ENCODE results near the gene THUMPD2.
"Not testable (repeated sequence)": the region's sequence is repeated elsewhere in the genome, so short reads cannot be mapped to it uniquely, and the experiment has no call there.

The THUMPD2 gene, protein sequence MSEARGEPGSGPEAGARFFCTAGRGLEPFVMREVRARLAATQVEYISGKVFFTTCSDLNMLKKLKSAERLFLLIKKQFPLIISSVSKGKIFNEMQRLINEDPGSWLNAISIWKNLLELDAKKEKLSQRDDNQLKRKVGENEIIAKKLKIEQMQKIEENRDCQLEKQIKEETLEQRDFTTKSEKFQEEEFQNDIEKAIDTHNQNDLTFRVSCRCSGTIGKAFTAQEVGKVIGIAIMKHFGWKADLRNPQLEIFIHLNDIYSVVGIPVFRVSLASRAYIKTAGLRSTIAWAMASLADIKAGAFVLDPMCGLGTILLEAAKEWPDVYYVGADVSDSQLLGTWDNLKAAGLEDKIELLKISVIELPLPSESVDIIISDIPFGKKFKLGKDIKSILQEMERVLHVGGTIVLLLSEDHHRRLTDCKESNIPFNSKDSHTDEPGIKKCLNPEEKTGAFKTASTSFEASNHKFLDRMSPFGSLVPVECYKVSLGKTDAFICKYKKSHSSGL

GRCh38 chr2:39778775-39779340, at the start of gene THUMPD2:
TSS of gene THUMPD2 (minus strand) at chr2:39779258. CDS start at chr2:39779239, 19 bp downstream.
- DNase-seq (ENCODE audit: low read depth) = peak; percentile 30

GRCh38 chr2:39821871-39822270, 42.8 kb upstream of the THUMPD2 start:
- no peak for DNase-seq (ENCODE audit: low read depth)

GRCh38 chr2:39816845-39817244, 37.8 kb upstream of the THUMPD2 start:
- DNase-seq (ENCODE audit: low read depth) = no peak

GRCh38 chr2:39816428-39816827, 37.4 kb upstream of the THUMPD2 start:
- DNase-seq (ENCODE audit: low read depth) = no peak

DNA sequence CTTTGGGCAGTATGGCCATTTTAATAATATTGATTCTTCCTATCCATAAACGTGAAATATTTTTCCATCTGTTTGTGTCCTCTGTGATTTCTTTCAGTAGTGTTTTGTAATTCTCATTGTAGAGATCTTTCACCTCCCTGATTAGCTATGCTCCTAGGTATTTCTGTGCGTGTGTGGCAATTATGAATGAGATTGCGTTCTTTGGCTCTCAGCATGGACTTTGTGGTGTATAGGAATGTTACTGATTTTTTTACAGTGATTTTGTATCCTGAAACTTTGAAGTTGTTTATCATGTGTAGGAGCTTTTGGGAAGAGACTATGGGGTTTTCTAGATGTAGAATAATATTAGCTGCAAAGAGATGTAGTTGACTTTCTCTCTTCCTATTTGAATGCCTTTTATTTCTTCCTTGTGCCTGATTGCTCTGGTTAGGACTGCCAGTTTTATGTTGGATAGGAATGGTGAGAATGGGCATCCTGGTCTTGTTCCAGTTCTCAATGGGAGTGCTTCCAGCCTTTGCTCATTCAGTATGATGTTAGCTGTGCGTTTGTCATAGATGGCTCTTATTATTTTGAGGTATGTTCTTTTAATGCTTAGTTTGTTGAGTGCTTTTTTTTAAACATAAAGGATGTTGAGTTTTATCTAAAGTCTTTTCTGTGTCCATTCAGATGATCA, 27.0 kb upstream of the THUMPD2 start:
- DNase-seq (ENCODE audit: low read depth) = no peak

DNA sequence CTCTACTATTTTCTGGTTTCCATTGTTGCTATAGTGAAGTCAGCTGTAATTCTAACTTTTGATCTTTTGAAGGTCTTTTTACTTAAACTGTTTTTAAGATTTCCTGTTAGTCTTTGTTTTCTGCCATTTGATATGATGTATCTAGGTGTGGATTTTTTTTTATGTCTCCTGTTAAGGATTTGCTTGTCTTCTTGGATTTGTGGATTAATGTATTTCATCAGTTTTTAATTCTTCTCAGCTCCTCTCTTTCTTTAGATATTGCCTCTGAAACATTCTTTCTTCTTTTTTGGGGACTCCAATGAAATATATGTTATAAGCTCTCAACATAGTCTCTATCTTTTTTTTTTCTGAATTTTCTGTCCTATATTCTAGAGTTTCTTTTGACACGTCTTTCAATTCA, 24.8 kb upstream of the THUMPD2 start:
- DNase-seq (ENCODE audit: low read depth) = no peak

- DNase-seq (ENCODE audit: low read depth) = no peak
Observed at GRCh38 chr2:39800752-39801151, 21.7 kb upstream of the THUMPD2 start.

DNA sequence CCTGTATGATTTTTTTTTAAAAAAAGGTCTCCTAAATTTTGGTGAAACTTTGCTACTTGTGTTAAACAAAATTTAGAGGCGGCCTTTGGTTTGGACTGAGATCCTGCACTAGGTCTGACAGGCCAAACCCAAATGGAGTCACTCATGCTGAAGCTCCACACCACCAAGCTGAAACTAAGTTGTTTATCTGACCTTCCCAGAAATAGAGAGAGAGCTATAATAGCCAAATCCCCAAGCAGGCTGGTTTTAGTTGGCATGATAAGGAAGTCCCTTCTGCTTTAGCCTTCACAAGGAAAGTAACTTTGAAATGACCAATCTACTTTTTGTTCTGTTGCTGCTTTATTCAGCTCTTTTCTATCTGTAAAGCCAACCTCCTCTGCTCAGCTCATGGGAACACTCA, 17.1 kb upstream of the THUMPD2 start:
- DNase-seq (ENCODE audit: low read depth) = no peak

- DNase-seq (ENCODE audit: low read depth) = not testable (repeated sequence)
Observed at GRCh38 chr2:39790216-39790818, 11.3 kb upstream of the THUMPD2 start.

- DNase-seq (ENCODE audit: low read depth) = no peak
Observed at GRCh38 chr2:39787950-39788349, 8.9 kb upstream of the THUMPD2 start.

- DNase-seq (ENCODE audit: low read depth) = no peak
Observed at GRCh38 chr2:39786761-39787522, 7.9 kb upstream of the THUMPD2 start.

DNA sequence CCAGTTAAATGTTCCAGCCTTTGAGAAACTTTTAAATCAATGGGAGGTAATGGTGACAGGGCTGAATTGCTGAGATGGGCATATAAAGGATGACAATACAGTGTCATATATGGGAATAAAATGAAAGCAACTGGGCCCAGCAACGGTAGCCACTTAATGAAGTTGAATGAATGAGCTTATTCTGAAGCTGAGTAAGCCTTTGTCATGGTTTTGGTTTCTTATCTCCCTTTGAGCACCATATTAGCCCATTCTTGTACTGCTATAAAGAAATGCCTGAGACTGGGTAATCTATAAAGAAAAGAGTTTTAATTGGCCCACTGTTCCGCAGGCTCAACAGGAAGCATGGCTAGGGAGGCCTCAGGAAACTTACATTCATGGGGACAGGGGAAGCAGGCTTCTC, 3.5 kb upstream of the THUMPD2 start:
- DNase-seq (ENCODE audit: low read depth) = no peak

DNA sequence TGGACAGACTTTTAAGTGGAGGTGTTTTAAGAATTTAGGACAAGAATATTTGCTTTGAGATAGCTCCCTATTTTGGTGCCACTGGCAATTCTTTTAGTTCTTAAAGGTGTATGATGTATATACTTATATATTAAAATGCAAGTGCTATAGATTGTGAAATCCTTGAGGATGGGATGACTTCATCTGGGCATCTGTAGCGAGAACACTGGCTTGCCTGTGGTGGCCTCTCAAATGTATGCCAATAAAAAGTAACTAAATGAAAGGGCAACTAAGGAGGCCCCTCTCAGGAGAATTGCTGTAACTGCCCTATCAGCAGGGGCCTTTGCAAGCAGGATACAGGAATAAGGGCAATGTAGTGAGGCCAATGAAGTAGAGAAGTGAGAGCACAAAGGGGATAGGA, 2.6 kb upstream of the THUMPD2 start:
- no peak for DNase-seq (ENCODE audit: low read depth)

GRCh38 chr2:39780825-39781600, 2.0 kb upstream of the THUMPD2 start:
- no peak for DNase-seq (ENCODE audit: low read depth)

- no peak for DNase-seq (ENCODE audit: low read depth)
Observed at GRCh38 chr2:39779927-39780326, 869 bp upstream of the THUMPD2 start.

DNA sequence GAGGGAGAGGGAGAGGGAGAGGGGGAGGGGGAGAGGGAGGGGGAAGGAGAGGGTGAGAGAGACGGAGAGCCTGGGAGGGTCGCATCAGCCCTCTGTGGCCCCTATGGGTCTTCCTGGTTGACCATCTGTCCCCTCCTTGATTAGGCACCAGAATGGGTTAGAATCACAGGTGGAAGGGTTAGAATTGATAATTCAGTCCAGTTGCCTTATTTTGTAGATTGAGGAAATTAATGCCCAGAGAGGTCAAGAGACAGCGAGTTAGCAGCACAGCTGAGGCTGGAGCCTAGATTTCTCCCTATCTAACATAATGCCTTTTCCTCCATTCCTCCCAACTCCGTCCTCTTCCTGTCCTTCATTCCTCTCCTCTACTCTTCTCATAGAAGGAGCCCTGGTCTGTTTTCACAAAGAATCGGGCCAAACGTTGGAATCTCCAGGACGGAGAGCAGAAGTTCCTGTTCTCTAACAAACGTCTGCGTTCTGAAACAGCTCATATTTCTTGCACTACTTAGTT, 338 bp upstream of the THUMPD2 start:
- no peak for DNase-seq (ENCODE audit: low read depth)

DNA sequence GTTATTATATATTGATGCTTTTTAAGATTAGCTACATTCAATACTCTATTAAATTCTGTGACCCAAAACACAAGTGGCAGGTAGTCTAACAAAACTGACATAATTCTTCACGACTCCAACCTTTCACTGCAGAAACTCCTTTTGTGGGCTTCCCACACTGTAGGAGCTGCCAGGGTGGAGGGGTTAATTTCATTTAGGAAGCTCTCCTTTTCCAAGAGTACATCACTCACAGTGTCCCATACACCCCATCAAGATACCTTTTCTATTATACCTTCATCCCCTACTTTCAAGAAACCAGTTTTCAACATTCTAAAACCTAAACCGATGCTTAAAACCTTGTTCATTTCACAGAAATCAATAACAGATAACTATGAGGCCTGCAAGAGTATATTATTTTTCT, 825 bp downstream of the THUMPD2 start:
- DNase-seq (ENCODE audit: low read depth) = no peak

DNA sequence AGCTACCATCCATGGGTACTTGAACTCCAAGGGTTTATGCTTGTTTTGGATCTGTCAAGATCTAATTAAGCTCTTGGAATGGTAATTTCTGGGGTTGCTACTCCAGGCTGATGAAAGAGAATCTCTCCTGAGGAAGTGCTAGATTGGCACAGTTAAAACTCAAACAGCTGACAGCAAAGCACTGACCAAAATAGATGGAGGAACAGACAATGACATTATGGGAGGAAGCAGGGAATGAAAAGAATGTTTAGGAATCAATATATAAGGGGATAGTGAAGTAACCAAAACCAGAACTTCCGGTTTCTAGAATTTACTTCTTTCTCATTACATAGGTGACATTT, 6.3 kb downstream of the THUMPD2 start:
- no peak for DNase-seq (ENCODE audit: low read depth)

- no peak for DNase-seq (ENCODE audit: low read depth)
Observed at GRCh38 chr2:39772086-39772811, 6.8 kb downstream of the THUMPD2 start.

DNA sequence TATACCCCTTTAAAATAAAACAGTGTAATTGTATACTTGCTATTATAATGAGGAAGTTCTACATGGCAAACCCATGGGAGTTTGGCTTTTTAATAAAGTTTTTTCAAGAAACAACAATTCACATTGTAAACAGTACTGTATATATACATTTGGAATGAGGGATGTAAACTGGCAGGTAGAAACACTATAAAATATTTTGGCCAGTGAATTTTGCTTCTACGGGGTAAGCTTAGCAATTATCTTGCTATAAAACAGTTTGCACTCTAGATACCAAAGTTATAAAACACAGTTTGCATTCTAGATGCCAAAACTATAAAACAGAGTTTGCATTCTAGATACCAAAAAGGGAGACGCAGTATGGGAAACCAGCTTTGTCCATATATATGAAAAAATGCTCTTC, 16.6 kb downstream of the THUMPD2 start:
- no peak for DNase-seq (ENCODE audit: low read depth)
